ENCODE measurements around the gene BTN3A1.

Gene BTN3A1

DNA sequence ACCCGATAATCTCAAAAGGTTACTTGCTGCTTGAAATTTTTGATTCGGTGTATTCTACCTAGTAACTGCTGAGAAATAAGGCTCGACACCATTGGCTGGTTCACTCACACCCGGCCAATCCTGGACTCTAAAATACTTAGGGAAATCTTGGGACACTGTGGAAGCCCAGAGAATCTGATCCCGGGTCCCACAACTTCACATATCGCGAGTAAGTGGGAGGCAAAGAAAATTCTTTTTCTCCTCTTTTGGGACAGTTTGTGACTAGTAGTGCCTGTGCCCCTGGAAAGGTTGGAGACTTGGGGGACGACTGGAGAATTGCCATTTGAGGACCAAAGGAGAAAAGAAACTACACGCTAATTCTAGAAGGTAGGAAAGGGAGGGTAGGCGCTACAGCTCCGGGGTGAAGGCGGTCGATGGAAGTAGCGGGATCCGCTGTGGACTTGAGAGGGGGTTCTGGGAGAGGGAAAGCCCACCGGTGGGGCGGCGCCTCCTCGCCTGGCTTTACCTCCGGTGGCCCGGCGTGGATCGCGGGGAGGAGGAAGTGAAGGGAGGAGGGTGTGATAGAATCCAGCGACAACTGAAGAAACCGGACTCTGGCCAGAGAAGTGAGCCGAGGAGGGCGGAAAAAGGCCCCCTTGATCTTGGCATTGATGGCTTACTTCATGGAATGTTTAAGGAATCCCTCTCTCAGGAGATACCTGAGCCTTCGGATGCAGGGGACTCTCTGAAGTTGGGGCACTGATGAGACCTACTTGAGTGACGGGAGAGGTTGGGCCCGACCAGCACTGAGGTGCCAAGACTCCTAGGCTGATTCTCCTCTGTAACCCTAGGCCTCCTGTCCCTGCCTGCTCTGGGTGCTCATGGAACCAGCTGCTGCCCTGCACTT is 19.4 kb downstream of the BTN3A1 start (continued):
- TF ChIP-seq SP3 (tag by site-specific recombination; IDR thresholded peaks at IDR 0.05) (peak; percentile 64), ZFP37 (tag by site-specific recombination; IDR thresholded peaks at IDR 0.05) (no peak), ZFP69B (tag by site-specific recombination; IDR thresholded peaks at IDR 0.05) (peak; percentile 66; the same call in 1 of the 2 replicates), ZXDB (tag by site-specific recombination; IDR thresholded peaks at IDR 0.05) (peak; percentile 30; the same call in 1 of the 2 replicates), ZNF366 (tag by site-specific recombination; conservative IDR thresholded peaks at IDR 0.05) (peak; percentile 49), ZNF146 (tag by site-specific recombination; IDR thresholded peaks at IDR 0.05) (no peak), GLIS1 (tag by site-specific recombination; IDR thresholded peaks at IDR 0.05) (no peak), ZNF2 (tag by site-specific recombination; IDR thresholded peaks at IDR 0.05) (peak; percentile 36; the same call in 1 of the 2 replicates), ZNF292 (tag by site-specific recombination; IDR thresholded peaks at IDR 0.05; ENCODE audit: borderline replicate concordance, low read depth) (no peak), ZNF155 (tag by site-specific recombination; IDR thresholded peaks at IDR 0.05) (no peak), PRDM1 (tag by site-specific recombination; IDR thresholded peaks at IDR 0.05) (peak; percentile 94), ZNF416 (tag by site-specific recombination; IDR thresholded peaks at IDR 0.05) (no peak), ZNF548 (tag by site-specific recombination; IDR thresholded peaks at IDR 0.05) (no peak), ZNF223 (tag by site-specific recombination; IDR thresholded peaks at IDR 0.05) (no peak), ZNF610 (tag by site-specific recombination; IDR thresholded peaks at IDR 0.05; ENCODE audit: borderline replicate concordance) (0 out of 2 replicates have a peak, but pooled peaks have one; percentile 24), ZNF112 (tag by site-specific recombination; IDR thresholded peaks at IDR 0.05) (no peak), ZNF214 (tag by site-specific recombination; IDR thresholded peaks at IDR 0.05; ENCODE audit: borderline replicate concordance) (no peak), IKZF3 (tag by site-specific recombination; IDR thresholded peaks at IDR 0.05) (peak; percentile 98), ZNF394 (tag by site-specific recombination; IDR thresholded peaks at IDR 0.05; ENCODE audit: borderline replicate concordance) (peak; percentile 69; the same call in 1 of the 2 replicates)
- TF ChIP-seq, protein P1, sequence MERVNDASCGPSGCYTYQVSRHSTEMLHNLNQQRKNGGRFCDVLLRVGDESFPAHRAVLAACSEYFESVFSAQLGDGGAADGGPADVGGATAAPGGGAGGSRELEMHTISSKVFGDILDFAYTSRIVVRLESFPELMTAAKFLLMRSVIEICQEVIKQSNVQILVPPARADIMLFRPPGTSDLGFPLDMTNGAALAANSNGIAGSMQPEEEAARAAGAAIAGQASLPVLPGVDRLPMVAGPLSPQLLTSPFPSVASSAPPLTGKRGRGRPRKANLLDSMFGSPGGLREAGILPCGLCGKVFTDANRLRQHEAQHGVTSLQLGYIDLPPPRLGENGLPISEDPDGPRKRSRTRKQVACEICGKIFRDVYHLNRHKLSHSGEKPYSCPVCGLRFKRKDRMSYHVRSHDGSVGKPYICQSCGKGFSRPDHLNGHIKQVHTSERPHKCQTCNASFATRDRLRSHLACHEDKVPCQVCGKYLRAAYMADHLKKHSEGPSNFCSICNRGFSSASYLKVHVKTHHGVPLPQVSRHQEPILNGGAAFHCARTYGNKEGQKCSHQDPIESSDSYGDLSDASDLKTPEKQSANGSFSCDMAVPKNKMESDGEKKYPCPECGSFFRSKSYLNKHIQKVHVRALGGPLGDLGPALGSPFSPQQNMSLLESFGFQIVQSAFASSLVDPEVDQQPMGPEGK (tag by site-specific recombination; IDR thresholded peaks at IDR 0.05): peak; percentile 31; the same call in 1 of the 2 replicates
- TF ChIP-seq, protein P2, sequence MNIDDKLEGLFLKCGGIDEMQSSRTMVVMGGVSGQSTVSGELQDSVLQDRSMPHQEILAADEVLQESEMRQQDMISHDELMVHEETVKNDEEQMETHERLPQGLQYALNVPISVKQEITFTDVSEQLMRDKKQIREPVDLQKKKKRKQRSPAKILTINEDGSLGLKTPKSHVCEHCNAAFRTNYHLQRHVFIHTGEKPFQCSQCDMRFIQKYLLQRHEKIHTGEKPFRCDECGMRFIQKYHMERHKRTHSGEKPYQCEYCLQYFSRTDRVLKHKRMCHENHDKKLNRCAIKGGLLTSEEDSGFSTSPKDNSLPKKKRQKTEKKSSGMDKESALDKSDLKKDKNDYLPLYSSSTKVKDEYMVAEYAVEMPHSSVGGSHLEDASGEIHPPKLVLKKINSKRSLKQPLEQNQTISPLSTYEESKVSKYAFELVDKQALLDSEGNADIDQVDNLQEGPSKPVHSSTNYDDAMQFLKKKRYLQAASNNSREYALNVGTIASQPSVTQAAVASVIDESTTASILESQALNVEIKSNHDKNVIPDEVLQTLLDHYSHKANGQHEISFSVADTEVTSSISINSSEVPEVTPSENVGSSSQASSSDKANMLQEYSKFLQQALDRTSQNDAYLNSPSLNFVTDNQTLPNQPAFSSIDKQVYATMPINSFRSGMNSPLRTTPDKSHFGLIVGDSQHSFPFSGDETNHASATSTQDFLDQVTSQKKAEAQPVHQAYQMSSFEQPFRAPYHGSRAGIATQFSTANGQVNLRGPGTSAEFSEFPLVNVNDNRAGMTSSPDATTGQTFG (tag by site-specific recombination; IDR thresholded peaks at IDR 0.05; ENCODE audit: borderline replicate concordance): no peak

DNA sequence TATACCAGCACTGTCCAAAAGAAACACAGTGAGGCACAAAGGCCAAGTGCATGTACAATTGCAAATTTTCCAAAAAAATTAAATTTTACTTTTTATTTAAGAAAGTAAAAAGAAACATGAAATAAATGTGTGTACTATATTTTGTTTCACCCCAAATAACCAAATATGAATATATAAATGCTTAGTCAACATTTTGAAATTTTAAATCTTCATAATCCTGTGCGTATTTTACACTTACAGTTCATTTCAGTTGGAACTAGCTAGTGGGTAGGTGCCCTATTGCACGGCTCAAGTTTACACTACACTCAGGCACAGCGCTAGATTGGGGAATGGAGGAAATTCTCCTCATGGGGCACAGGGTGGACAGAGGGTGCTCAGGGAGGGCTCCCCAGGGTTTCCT is 20.3 kb downstream of the BTN3A1 start:
- POLR2A ChIA-PET: no interaction called here
- Histone ChIP-seq H3K9me3 (ENCODE audit: control insufficient read depth, insufficient read depth, low read depth, low read length) (no peaks in the 10 kb centered on the region), H3K27ac (ENCODE audit: extremely low read depth, low read depth, low read length) (no peak overlapping the region), H3K36me3 (ENCODE audit: control insufficient read depth in 2 of 2, insufficient read depth in 1 of 2, low read length in 2 of 2) (peaks cover 9 to 38% of the 10 kb centered on the region in 2 experiments), H3K4me3 (ENCODE audit: low read depth, low read length) (peak overlapping the region; percentile 80), H3K4me1 (ENCODE audit: control insufficient read depth, insufficient read depth, low read length) (no peaks in the 10 kb centered on the region)
- CTCF ChIA-PET: no interaction called here
- TF ChIP-seq BCL11A (tag by site-specific recombination; IDR thresholded peaks at IDR 0.05; ENCODE audit: low read depth): no peak
- no peak for TF ChIP-seq ZNF223 (tag by site-specific recombination; IDR thresholded peaks at IDR 0.05)
- TF ChIP-seq, protein P3, sequence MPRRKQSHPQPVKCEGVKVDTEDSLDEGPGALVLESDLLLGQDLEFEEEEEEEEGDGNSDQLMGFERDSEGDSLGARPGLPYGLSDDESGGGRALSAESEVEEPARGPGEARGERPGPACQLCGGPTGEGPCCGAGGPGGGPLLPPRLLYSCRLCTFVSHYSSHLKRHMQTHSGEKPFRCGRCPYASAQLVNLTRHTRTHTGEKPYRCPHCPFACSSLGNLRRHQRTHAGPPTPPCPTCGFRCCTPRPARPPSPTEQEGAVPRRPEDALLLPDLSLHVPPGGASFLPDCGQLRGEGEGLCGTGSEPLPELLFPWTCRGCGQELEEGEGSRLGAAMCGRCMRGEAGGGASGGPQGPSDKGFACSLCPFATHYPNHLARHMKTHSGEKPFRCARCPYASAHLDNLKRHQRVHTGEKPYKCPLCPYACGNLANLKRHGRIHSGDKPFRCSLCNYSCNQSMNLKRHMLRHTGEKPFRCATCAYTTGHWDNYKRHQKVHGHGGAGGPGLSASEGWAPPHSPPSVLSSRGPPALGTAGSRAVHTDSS (tag by site-specific recombination; IDR thresholded peaks at IDR 0.05): no peak; the same call in 1 of the 2 replicates
- no peak for TF ChIP-seq ZIC2 (tag by site-specific recombination; IDR thresholded peaks at IDR 0.05)
- TF ChIP-seq, protein P2 (tag by site-specific recombination; IDR thresholded peaks at IDR 0.05; ENCODE audit: borderline replicate concordance): no peak
- no peak for TF ChIP-seq KLF7 (tag by site-specific recombination; IDR thresholded peaks at IDR 0.05; ENCODE audit: borderline replicate concordance)
- no peak for TF ChIP-seq ZNF211 (tag by site-specific recombination; IDR thresholded peaks at IDR 0.05; ENCODE audit: low read depth)
- TF ChIP-seq ZNF10 (tag by site-specific recombination; IDR thresholded peaks at IDR 0.05): no peak
- no peak for TF ChIP-seq ZNF341 (tag by site-specific recombination; IDR thresholded peaks at IDR 0.05; ENCODE audit: low read depth)
- no peak for TF ChIP-seq ZNF596 (tag by site-specific recombination; IDR thresholded peaks at IDR 0.05)
